ENCODE data around the gene PTGER3. TPM values are rescaled to one million over a fixed set of nuclear protein-coding genes. Genes with fewer than 3 reads are reported as not detected.

The PTGER3 gene
- total and polyA plus RNA-seq, 2 of the 4 experiments (the other 2 are of a cell fraction), result not detected

GRCh38 chr1:71054791-71055190 is 7.2 kb upstream of the PTGER3 start:
- H3K4me1 ChIP-seq (ENCODE audit: control insufficient read depth, insufficient read depth, low read length), result no peaks in the 10 kb centered on the region
- TF ChIP-seq CTCF (conservative IDR thresholded peaks at IDR 0.05; ENCODE audit: low read depth, low read length) (no peak), ELK1 (IDR thresholded peaks at IDR 0.05; ENCODE audit: borderline replicate concordance, low read depth, low read length) (no peak), BHLHE40 (IDR thresholded peaks at IDR 0.05; ENCODE audit: low read depth, low read length) (no peak), SMC3 (IDR thresholded peaks at IDR 0.05; ENCODE audit: low read depth, low read length) (no peak), RCOR1 (IDR thresholded peaks at IDR 0.05; ENCODE audit: insufficient replicate concordance, low read length) (no peak)
- H3K79me1 ChIP-seq (ENCODE audit: low read depth in 1 of 2, low read length in 2 of 2), result no peaks in the 10 kb centered on the region
- H2AFZ ChIP-seq (replicated peaks; ENCODE audit: low read length, poor library complexity), result no peak overlapping the region
- H3K4me2 ChIP-seq (ENCODE audit: low read depth, low read length), result no peak overlapping the region
- H3K18ac ChIP-seq (ENCODE audit: low read depth, low read length), result no peak overlapping the region
- ChIA-PET POLR2A (ENCODE audit: unreplicated experiment) (no interaction called here), CTCF (no interaction called here)
- no peak overlapping the region for H2BK20ac ChIP-seq (ENCODE audit: low read depth, low read length)
- H2BK120ac ChIP-seq (ENCODE audit: low read depth, low read length), result no peak overlapping the region
- H2BK5ac ChIP-seq (ENCODE audit: low read depth, low read length, poor library complexity, severe bottlenecking), result no peak overlapping the region
- H4K20me1 ChIP-seq (ENCODE audit: insufficient read depth, low read length), result no peaks in the 10 kb centered on the region; the same call in 1 of the 2 replicates
- dilution Hi-C loops (cut with HindIII; ENCODE audit: low sequenced_read_pairs, unreplicated experiment) (no loop called here), intact Hi-C loops (cut with micrococcal nuclease) (no loop called here), in situ Hi-C loops (cut with MboI; ENCODE audit: low sequenced_read_pairs) (loop anchor here (10.0 kb wide), 1 partner anchor 810 kb away; no protein-coding TSS in a partner anchor)
- H3K4me3 ChIP-seq (ENCODE audit: insufficient read depth, low read depth, low read length), result no peak overlapping the region
- DNase-seq (no peak), ATAC-seq (ENCODE audit: low read depth) (no peak)
- H3K56ac ChIP-seq (ENCODE audit: extremely low read depth, insufficient read depth, low read length), result no peak overlapping the region
- no peak overlapping the region for H4K5ac ChIP-seq (ENCODE audit: low read depth, low read length)
- no peak overlapping the region for H3K27ac ChIP-seq (ENCODE audit: insufficient read depth, low read length)
- 0 out of 2 replicates have a peak, but pooled peaks cover 2% of the 10 kb centered on the region for H3K27me3 ChIP-seq (ENCODE audit: control insufficient read depth, insufficient read depth, low read length)
- H2AK9ac ChIP-seq (replicated peaks; ENCODE audit: low read depth, low read length, poor library complexity), result no peak overlapping the region
- H2BK15ac ChIP-seq (ENCODE audit: low read depth, low read length), result no peak overlapping the region
- H3K36me3 ChIP-seq (ENCODE audit: control insufficient read depth, insufficient read depth, low read length), result peaks cover 3% of the 10 kb centered on the region
- H3K14ac ChIP-seq (replicated peaks; ENCODE audit: low read depth, low read length), result no peak overlapping the region
- no peak overlapping the region for H4K91ac ChIP-seq (ENCODE audit: insufficient read depth, low read depth, low read length)
- no CpG with 5 or more reads among the region's 6 CpGs for WGBS, 2 experiments (ENCODE audit: extremely low coverage in 2 of 2, insufficient read length in 1 of 2)
- BruUV-seq (replicated peaks), result no TSS peak
- no peak overlapping the region for H4K8ac ChIP-seq (ENCODE audit: low read depth in 2 of 2, low read length in 2 of 2)
- no peaks in the 10 kb centered on the region for H3K9me3 ChIP-seq (ENCODE audit: control insufficient read depth, insufficient read depth, low read length)
- H3K9ac ChIP-seq (ENCODE audit: low read depth, low read length), result no peak overlapping the region
- H3K23ac ChIP-seq (ENCODE audit: low read depth, low read length), result no peak overlapping the region
- peaks cover 3% of the 10 kb centered on the region; the same call in 1 of the 2 replicates for H3K9me1 ChIP-seq (ENCODE audit: insufficient read depth, low read length)
- no peak overlapping the region for H2AK5ac ChIP-seq (ENCODE audit: low read depth, low read length)
- H3K4ac ChIP-seq (ENCODE audit: low read depth, low read length), result no peak overlapping the region
